SU-DHL-6 (cell line): ENCODE data around the gene DGKB.

Experiments used
- H2AFZ ChIP-seq: fragments of 200-600 bp; sonication (generic); 2 replicates; pipeline ENCODE4 v1.6.1; 2014; ENCODE audit warnings: low read depth, mild to moderate bottlenecking, moderate library complexity, mixed read lengths, antibody characterized with exemption, low read length; ENCODE audit not compliant: severe bottlenecking
- H3F3A ChIP-seq: fragments of 200-600 bp; shearing (Covaris generic); 2 replicates; pipeline ENCODE4 v1.6.0; 2016; ENCODE audit warnings: antibody characterized with exemption, mild to moderate bottlenecking; ENCODE audit not compliant: insufficient read depth
- H3K27ac ChIP-seq: fragments of 200-600 bp; sonication (generic); 2 replicates; pipeline ENCODE4 v1.5.1; 2016; ENCODE audit warnings: low read depth, mild to moderate bottlenecking, low read length, moderate library complexity, mixed read lengths
- H3K27me3 ChIP-seq: fragments of 200-600 bp; sonication (generic), shearing (Covaris generic); 2 replicates; pipeline ENCODE4 v1.6.0; 2014; ENCODE audit warnings: mild to moderate bottlenecking, low read length
- H3K36me3 ChIP-seq: fragments of 200-600 bp; sonication (generic); 2 replicates; pipeline ENCODE4 v1.6.1; 2014; ENCODE audit warnings: mild to moderate bottlenecking, low read length, mixed read lengths
- H3K4me2 ChIP-seq: fragments of 300-600, 200-600 bp; shearing (Covaris generic), sonication (generic); 2 replicates; pipeline ENCODE4 v1.6.0; 2014; ENCODE audit warnings: low read length, low read depth, mild to moderate bottlenecking; ENCODE audit not compliant: poor library complexity, severe bottlenecking
- H3K4me3 ChIP-seq: fragments of 200-600 bp; sonication (generic); 2 replicates; pipeline ENCODE4 v1.5.1; 2014; ENCODE audit warnings: antibody characterized with exemption, low read length, mild to moderate bottlenecking, mixed read lengths; ENCODE audit not compliant: insufficient read depth, poor library complexity, severe bottlenecking
- H3K79me2 ChIP-seq: fragments of 200-600 bp; sonication (generic); 2 replicates; pipeline ENCODE4 v1.6.1; 2014; ENCODE audit warnings: mild to moderate bottlenecking, low read length, moderate library complexity; ENCODE audit not compliant: insufficient read depth
- H3K9ac ChIP-seq: fragments of 200-600 bp; sonication (generic); 2 replicates; pipeline ENCODE4 v1.7.0; 2014; ENCODE audit warnings: mild to moderate bottlenecking, low read length
- H3K9me2 ChIP-seq: fragments of 200-600 bp; sonication (generic); replicated peaks from 2 replicates; pipeline ENCODE4 v1.6.1; 2014; ENCODE audit warnings: low read length; ENCODE audit not compliant: insufficient read depth
- H3K9me3 ChIP-seq: fragments of 200-600 bp; sonication (generic); 2 replicates; pipeline ENCODE4 v1.6.1; 2014; ENCODE audit warnings: low read length, mixed read lengths; ENCODE audit not compliant: insufficient read depth
- H4K20me1 ChIP-seq: fragments of 200-600 bp; sonication (generic); 2 replicates; pipeline ENCODE4 v1.6.1; 2014; ENCODE audit warnings: low read depth, mild to moderate bottlenecking, antibody characterized with exemption, low read length, moderate library complexity, mixed read lengths
- CTCF ChIP-seq: fragments of 200-600 bp; sonication (generic); IDR thresholded peaks from one replicate; pipeline ENCODE4 v1.5.1; 2017; ENCODE audit warnings: antibody characterized with exemption, mild to moderate bottlenecking, low read length, moderate library complexity; ENCODE audit not compliant: insufficient read depth, poor library complexity, severe bottlenecking
- EZH2phosphoT487 ChIP-seq: fragments of 200-600 bp; sonication (generic), shearing (Covaris generic); conservative IDR thresholded peaks from 2 replicates; pipeline ENCODE4 v1.6.1; 2018; ENCODE audit warnings: mild to moderate bottlenecking, antibody characterized with exemption, low read length, moderate library complexity, mixed read lengths

The DGKB gene

GRCh38 chr7:14717816-14718215, 184.7 kb downstream of the DGKB start:
- Histone ChIP-seq H3K9ac (no peak overlapping the region), H3K27me3 (no peaks in the 10 kb centered on the region), H3F3A (no peaks in the 10 kb centered on the region), H3K9me3 (no peaks in the 10 kb centered on the region), H4K20me1 (no peaks in the 10 kb centered on the region; the same call in 1 of the 2 replicates), H3K4me3 (no peak overlapping the region), H2AFZ (no peak overlapping the region), H3K9me2 (no peaks in the 10 kb centered on the region), H3K79me2 (no peaks in the 10 kb centered on the region), H3K36me3 (no peaks in the 10 kb centered on the region), H3K4me2 (no peak overlapping the region), H3K27ac (no peak overlapping the region)
- no peak for TF ChIP-seq EZH2phosphoT487
- TF ChIP-seq CTCF = peak; percentile 29

GRCh38 chr7:14717169-14717568, 185.4 kb downstream of the DGKB start:
- Histone ChIP-seq H3K36me3 (no peaks in the 10 kb centered on the region), H3K4me2 (no peak overlapping the region), H3K9me3 (no peaks in the 10 kb centered on the region), H2AFZ (no peak overlapping the region), H4K20me1 (no peaks in the 10 kb centered on the region; the same call in 1 of the 2 replicates), H3K79me2 (no peaks in the 10 kb centered on the region), H3F3A (no peaks in the 10 kb centered on the region), H3K27me3 (no peaks in the 10 kb centered on the region), H3K9me2 (no peaks in the 10 kb centered on the region), H3K27ac (no peak overlapping the region), H3K9ac (no peak overlapping the region), H3K4me3 (no peak overlapping the region)
- no peak for TF ChIP-seq CTCF
- TF ChIP-seq EZH2phosphoT487 = no peak

GRCh38 chr7:14714161-14714728, 188.3 kb downstream of the DGKB start:
- no peaks in the 10 kb centered on the region for H3K9me3 ChIP-seq
- no peak overlapping the region for H3K4me3 ChIP-seq
- no peaks in the 10 kb centered on the region for H3K36me3 ChIP-seq
- TF ChIP-seq EZH2phosphoT487 (no peak), CTCF (no peak)
- no peak overlapping the region for H3K27ac ChIP-seq
- no peaks in the 10 kb centered on the region; the same call in 1 of the 2 replicates for H4K20me1 ChIP-seq
- H3K4me2 ChIP-seq = no peak overlapping the region
- H3K27me3 ChIP-seq = no peaks in the 10 kb centered on the region
- no peaks in the 10 kb centered on the region for H3K79me2 ChIP-seq
- H2AFZ ChIP-seq = no peak overlapping the region
- no peak overlapping the region for H3K9ac ChIP-seq
- H3F3A ChIP-seq = no peaks in the 10 kb centered on the region
- no peaks in the 10 kb centered on the region for H3K9me2 ChIP-seq
